ENCODE results near the gene MTPN. TPM values are rescaled to one million over a fixed set of nuclear protein-coding genes. Genes with fewer than 3 reads are reported as not detected.

Gene MTPN
- total RNA-seq, 1 donor from 2014 or later = 170 TPM

DNA sequence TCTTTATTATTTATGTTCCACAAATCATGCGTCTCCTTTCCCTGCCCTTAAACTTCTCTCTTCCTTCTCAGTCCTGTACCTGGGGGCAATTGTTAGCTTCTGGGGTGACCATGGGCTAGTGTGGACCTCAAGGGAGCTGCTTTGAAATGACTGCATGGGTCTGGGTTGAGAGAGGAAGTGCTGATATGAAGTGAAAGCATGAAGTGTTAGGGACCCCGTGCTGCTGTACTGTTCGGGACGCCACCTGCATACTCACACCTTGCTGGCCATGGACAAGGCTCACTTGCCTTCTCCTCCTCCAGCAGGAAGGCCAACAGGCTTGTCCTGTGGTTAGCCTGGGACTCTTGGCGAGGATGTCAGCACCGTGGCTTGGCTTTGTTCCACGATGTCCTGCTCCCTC lies 56.7 kb downstream of the MTPN start:
- H3K9ac ChIP-seq = no peak overlapping the region
- H3K4me1 ChIP-seq = no peaks in the 10 kb centered on the region
- no peak overlapping the region for H2AFZ ChIP-seq (replicated peaks)
- TF ChIP-seq EZH2phosphoT487 (IDR thresholded peaks at IDR 0.05) (no peak), EZH2 (IDR thresholded peaks at IDR 0.05) (no peak)
- TF ChIP-seq, protein P1, sequence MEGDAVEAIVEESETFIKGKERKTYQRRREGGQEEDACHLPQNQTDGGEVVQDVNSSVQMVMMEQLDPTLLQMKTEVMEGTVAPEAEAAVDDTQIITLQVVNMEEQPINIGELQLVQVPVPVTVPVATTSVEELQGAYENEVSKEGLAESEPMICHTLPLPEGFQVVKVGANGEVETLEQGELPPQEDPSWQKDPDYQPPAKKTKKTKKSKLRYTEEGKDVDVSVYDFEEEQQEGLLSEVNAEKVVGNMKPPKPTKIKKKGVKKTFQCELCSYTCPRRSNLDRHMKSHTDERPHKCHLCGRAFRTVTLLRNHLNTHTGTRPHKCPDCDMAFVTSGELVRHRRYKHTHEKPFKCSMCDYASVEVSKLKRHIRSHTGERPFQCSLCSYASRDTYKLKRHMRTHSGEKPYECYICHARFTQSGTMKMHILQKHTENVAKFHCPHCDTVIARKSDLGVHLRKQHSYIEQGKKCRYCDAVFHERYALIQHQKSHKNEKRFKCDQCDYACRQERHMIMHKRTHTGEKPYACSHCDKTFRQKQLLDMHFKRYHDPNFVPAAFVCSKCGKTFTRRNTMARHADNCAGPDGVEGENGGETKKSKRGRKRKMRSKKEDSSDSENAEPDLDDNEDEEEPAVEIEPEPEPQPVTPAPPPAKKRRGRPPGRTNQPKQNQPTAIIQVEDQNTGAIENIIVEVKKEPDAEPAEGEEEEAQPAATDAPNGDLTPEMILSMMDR (IDR thresholded peaks at IDR 0.05) = no peak
- H3K9me3 ChIP-seq (ENCODE audit: low read depth) = no peaks in the 10 kb centered on the region
- H4K20me1 ChIP-seq (ENCODE audit: low read depth) = no peaks in the 10 kb centered on the region
- no peaks in the 10 kb centered on the region for H3K36me3 ChIP-seq
- no peaks in the 10 kb centered on the region for H3K9me3 Mint-ChIP-seq
- H3F3A ChIP-seq (ENCODE audit: low read depth) = no peaks in the 10 kb centered on the region
- H3K27me3 ChIP-seq = no peaks in the 10 kb centered on the region
- H3K27me3 Mint-ChIP-seq (ENCODE audit: insufficient read depth, low read depth) = peaks cover 3% of the 10 kb centered on the region
- H3K4me3 ChIP-seq = no peak overlapping the region
- H3K4me1 Mint-ChIP-seq = no peaks in the 10 kb centered on the region
- no peak overlapping the region for H3K27ac Mint-ChIP-seq
- H3K4me2 ChIP-seq = no peak overlapping the region
- no peaks in the 10 kb centered on the region for H3K79me2 ChIP-seq (ENCODE audit: low read depth)
- no peak for DNase-seq (ENCODE audit: low spot score)
- H3K36me3 Mint-ChIP-seq = peaks cover 4% of the 10 kb centered on the region
- H3K4me3 Mint-ChIP-seq = no peak overlapping the region
- no peak overlapping the region for H3K27ac ChIP-seq

- Histone ChIP-seq H3K9me3 (ENCODE audit: low read depth) (no peaks in the 10 kb centered on the region), H3F3A (ENCODE audit: low read depth) (no peaks in the 10 kb centered on the region), H3K4me3 (no peak overlapping the region), H3K79me2 (ENCODE audit: low read depth) (no peaks in the 10 kb centered on the region), H3K36me3 (no peaks in the 10 kb centered on the region), H3K4me1 (no peaks in the 10 kb centered on the region), H2AFZ (replicated peaks) (no peak overlapping the region), H3K9ac (no peak overlapping the region), H3K27ac (no peak overlapping the region), H3K4me2 (no peak overlapping the region), H3K27me3 (no peaks in the 10 kb centered on the region), H4K20me1 (ENCODE audit: low read depth) (no peaks in the 10 kb centered on the region)
- H3K4me1 Mint-ChIP-seq = no peaks in the 10 kb centered on the region
- H3K36me3 Mint-ChIP-seq = peaks cover 4% of the 10 kb centered on the region
- H3K27me3 Mint-ChIP-seq (ENCODE audit: insufficient read depth, low read depth) = peaks cover 3% of the 10 kb centered on the region
- no peak overlapping the region for H3K4me3 Mint-ChIP-seq
- DNase-seq (ENCODE audit: low spot score) = no peak
- TF ChIP-seq EZH2phosphoT487 (IDR thresholded peaks at IDR 0.05) (no peak), EZH2 (IDR thresholded peaks at IDR 0.05) (no peak)
- TF ChIP-seq, protein P1 (IDR thresholded peaks at IDR 0.05) = no peak
- no peak overlapping the region for H3K27ac Mint-ChIP-seq
- no peaks in the 10 kb centered on the region for H3K9me3 Mint-ChIP-seq
Observed at GRCh38 chr7:135919071-135919841, 57.9 kb downstream of the MTPN start.

- H3K36me3 Mint-ChIP-seq = peaks cover 4% of the 10 kb centered on the region
- no peaks in the 10 kb centered on the region for H3K79me2 ChIP-seq (ENCODE audit: low read depth)
- no peaks in the 10 kb centered on the region for H4K20me1 ChIP-seq (ENCODE audit: low read depth)
- no peaks in the 10 kb centered on the region for H3K9me3 Mint-ChIP-seq
- H3K9ac ChIP-seq = no peak overlapping the region
- peaks cover 3% of the 10 kb centered on the region for H3K27me3 Mint-ChIP-seq (ENCODE audit: insufficient read depth, low read depth)
- no peaks in the 10 kb centered on the region for H3F3A ChIP-seq (ENCODE audit: low read depth)
- TF ChIP-seq, protein P1 (IDR thresholded peaks at IDR 0.05) = no peak
- no peak for TF ChIP-seq EZH2 (IDR thresholded peaks at IDR 0.05)
- TF ChIP-seq EZH2phosphoT487 (IDR thresholded peaks at IDR 0.05) = no peak
- H3K27ac Mint-ChIP-seq = no peak overlapping the region
- no peak overlapping the region for H3K4me2 ChIP-seq
- no peaks in the 10 kb centered on the region for H3K4me1 Mint-ChIP-seq
- no peak for DNase-seq (ENCODE audit: low spot score)
- H2AFZ ChIP-seq (replicated peaks) = no peak overlapping the region
- no peaks in the 10 kb centered on the region for H3K9me3 ChIP-seq (ENCODE audit: low read depth)
- H3K4me3 Mint-ChIP-seq = no peak overlapping the region
- no peak overlapping the region for H3K4me3 ChIP-seq
- H3K27ac ChIP-seq = no peak overlapping the region
- no peaks in the 10 kb centered on the region for H3K27me3 ChIP-seq
- H3K36me3 ChIP-seq = no peaks in the 10 kb centered on the region
- no peaks in the 10 kb centered on the region for H3K4me1 ChIP-seq
Observed at GRCh38 chr7:135918134-135918533, 59.0 kb downstream of the MTPN start.

All from neural progenitor cell (in vitro differentiated cells).